GM19193 (cell line): ENCODE data around the gene SHISA6.

Source experiments
- POLR2A ChIP-seq: IDR thresholded peaks from 4 replicates; pipeline ENCODE4 v1.6.1; 2011; ENCODE audit not compliant: insufficient read depth, insufficient read length; ENCODE audit errors: extremely low read depth

SHISA6 gene

GRCh38 chr17:11240841-11241610, at the start of gene SHISA6:
Gene SHISA6 (plus strand): TSS chr17:11241213.
- no peak for TF ChIP-seq POLR2A

GRCh38 chr17:11195801-11196200, 45.2 kb upstream of the SHISA6 start:
- no peak for TF ChIP-seq POLR2A

- no peak for TF ChIP-seq POLR2A
These were observed 36.0 kb upstream of the SHISA6 start for GRCh38 chr17:11204991-11205390.

GRCh38 chr17:11205659-11206058, 35.4 kb upstream of the SHISA6 start:
- TF ChIP-seq POLR2A = no peak

GRCh38 chr17:11209906-11210305, 31.1 kb upstream of the SHISA6 start:
- no peak for TF ChIP-seq POLR2A

- TF ChIP-seq POLR2A = no peak
These were observed 28.2 kb upstream of the SHISA6 start for GRCh38 chr17:11212792-11213191.

- TF ChIP-seq POLR2A = no peak
These were observed 24.0 kb upstream of the SHISA6 start for GRCh38 chr17:11216976-11217375.

GRCh38 chr17:11221196-11221595, 19.8 kb upstream of the SHISA6 start:
- no peak for TF ChIP-seq POLR2A

GRCh38 chr17:11221721-11222120, 19.3 kb upstream of the SHISA6 start:
- TF ChIP-seq POLR2A = no peak

- TF ChIP-seq POLR2A = no peak
These were observed 2.3 kb upstream of the SHISA6 start for GRCh38 chr17:11238705-11239104.

- TF ChIP-seq POLR2A = no peak
These were observed 1.5 kb upstream of the SHISA6 start for GRCh38 chr17:11239379-11239970.

- TF ChIP-seq POLR2A = no peak
These were observed 772 bp upstream of the SHISA6 start for GRCh38 chr17:11240041-11240840.

GRCh38 chr17:11241611-11242226, 706 bp downstream of the SHISA6 start:
- no peak for TF ChIP-seq POLR2A

- no peak for TF ChIP-seq POLR2A
These were observed 1.4 kb downstream of the SHISA6 start for GRCh38 chr17:11242411-11242810.

- no peak for TF ChIP-seq POLR2A
These were observed 3.8 kb downstream of the SHISA6 start for GRCh38 chr17:11244776-11245175.
